Measurements from ENCODE around the gene POP5. TPM values are rescaled to one million over a fixed set of nuclear protein-coding genes. Genes with fewer than 3 reads are reported as not detected.

The POP5 gene
- total and polyA plus RNA-seq, 2 experiments from 2014 or later: 52.4 to 140 TPM

GRCh38 chr12:120534703-120535655, 46.2 kb downstream of the POP5 start:
- Histone ChIP-seq H3F3A (replicated peaks; ENCODE audit: low read depth) (peaks cover 2% of the 10 kb centered on the region; the same call in 1 of the 2 replicates), H3K4me2 (peak overlapping the region; percentile 85), H2AFZ (peak overlapping the region; percentile 76), H3K4me1 (ENCODE audit: insufficient read depth) (peaks cover 40% of the 10 kb centered on the region), H3K27me3 (ENCODE audit: insufficient read depth) (no peaks in the 10 kb centered on the region), H3K27ac (ENCODE audit: low read depth) (peak overlapping the region; percentile 60), H4K20me1 (replicated peaks; ENCODE audit: insufficient read depth) (peaks cover 40% of the 10 kb centered on the region), H3K79me2 (replicated peaks; ENCODE audit: insufficient read depth) (peaks cover 56% of the 10 kb centered on the region), H3K4me3 (peak overlapping the region; percentile 86), H3K36me3 (ENCODE audit: insufficient read depth) (no peaks in the 10 kb centered on the region), H3K9me2 (ENCODE audit: insufficient read depth) (no peaks in the 10 kb centered on the region)
- peak; percentile 87 for ATAC-seq
- peaks cover 19% of the 10 kb centered on the region; the same call in 2 of the 3 replicates for H3K36me3 Mint-ChIP-seq (ENCODE audit: low read depth)
- DNase-seq (ENCODE audit: low spot score): peak; percentile 67
- H3K27me3 Mint-ChIP-seq (ENCODE audit: insufficient read depth, low read depth, poor library complexity): peaks cover 5% of the 10 kb centered on the region
- peak overlapping the region; percentile 94 for H3K4me3 Mint-ChIP-seq
- H3K4me1 Mint-ChIP-seq: peaks cover 29% of the 10 kb centered on the region
- H3K27ac Mint-ChIP-seq: peak overlapping the region; percentile 89
- H3K9me3 Mint-ChIP-seq: no peaks in the 10 kb centered on the region
- TF ChIP-seq ZNF114 (CRISPR knock-in tag; IDR thresholded peaks at IDR 0.05) (no peak), JUNB (IDR thresholded peaks at IDR 0.05; ENCODE audit: unreplicated experiment) (no peak), ZNF331 (CRISPR knock-in tag; IDR thresholded peaks at IDR 0.05; ENCODE audit: low read depth) (no peak), POLR2AphosphoS5 (IDR thresholded peaks at IDR 0.05; ENCODE audit: low read depth) (no peak), REST (IDR thresholded peaks at IDR 0.05; ENCODE audit: unreplicated experiment) (no peak), STAT1 (IDR thresholded peaks at IDR 0.05; ENCODE audit: unreplicated experiment) (no peak), CTCF (conservative IDR thresholded peaks at IDR 0.05; ENCODE audit: low read depth in 2 of 2) (no peak), EZH2phosphoT487 (IDR thresholded peaks at IDR 0.05; ENCODE audit: unreplicated experiment) (no peak), NANOG (IDR thresholded peaks at IDR 0.05; ENCODE audit: borderline replicate concordance) (no peak), EZH2 (IDR thresholded peaks at IDR 0.05; ENCODE audit: low read depth, unreplicated experiment) (no peak), CREB1 (CRISPR knock-in tag; IDR thresholded peaks at IDR 0.05; ENCODE audit: low read depth) (no peak)
- TF ChIP-seq, protein P1, sequence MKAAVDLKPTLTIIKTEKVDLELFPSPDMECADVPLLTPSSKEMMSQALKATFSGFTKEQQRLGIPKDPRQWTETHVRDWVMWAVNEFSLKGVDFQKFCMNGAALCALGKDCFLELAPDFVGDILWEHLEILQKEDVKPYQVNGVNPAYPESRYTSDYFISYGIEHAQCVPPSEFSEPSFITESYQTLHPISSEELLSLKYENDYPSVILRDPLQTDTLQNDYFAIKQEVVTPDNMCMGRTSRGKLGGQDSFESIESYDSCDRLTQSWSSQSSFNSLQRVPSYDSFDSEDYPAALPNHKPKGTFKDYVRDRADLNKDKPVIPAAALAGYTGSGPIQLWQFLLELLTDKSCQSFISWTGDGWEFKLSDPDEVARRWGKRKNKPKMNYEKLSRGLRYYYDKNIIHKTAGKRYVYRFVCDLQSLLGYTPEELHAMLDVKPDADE (IDR thresholded peaks at IDR 0.05): no peak
- TF ChIP-seq, protein P2, sequence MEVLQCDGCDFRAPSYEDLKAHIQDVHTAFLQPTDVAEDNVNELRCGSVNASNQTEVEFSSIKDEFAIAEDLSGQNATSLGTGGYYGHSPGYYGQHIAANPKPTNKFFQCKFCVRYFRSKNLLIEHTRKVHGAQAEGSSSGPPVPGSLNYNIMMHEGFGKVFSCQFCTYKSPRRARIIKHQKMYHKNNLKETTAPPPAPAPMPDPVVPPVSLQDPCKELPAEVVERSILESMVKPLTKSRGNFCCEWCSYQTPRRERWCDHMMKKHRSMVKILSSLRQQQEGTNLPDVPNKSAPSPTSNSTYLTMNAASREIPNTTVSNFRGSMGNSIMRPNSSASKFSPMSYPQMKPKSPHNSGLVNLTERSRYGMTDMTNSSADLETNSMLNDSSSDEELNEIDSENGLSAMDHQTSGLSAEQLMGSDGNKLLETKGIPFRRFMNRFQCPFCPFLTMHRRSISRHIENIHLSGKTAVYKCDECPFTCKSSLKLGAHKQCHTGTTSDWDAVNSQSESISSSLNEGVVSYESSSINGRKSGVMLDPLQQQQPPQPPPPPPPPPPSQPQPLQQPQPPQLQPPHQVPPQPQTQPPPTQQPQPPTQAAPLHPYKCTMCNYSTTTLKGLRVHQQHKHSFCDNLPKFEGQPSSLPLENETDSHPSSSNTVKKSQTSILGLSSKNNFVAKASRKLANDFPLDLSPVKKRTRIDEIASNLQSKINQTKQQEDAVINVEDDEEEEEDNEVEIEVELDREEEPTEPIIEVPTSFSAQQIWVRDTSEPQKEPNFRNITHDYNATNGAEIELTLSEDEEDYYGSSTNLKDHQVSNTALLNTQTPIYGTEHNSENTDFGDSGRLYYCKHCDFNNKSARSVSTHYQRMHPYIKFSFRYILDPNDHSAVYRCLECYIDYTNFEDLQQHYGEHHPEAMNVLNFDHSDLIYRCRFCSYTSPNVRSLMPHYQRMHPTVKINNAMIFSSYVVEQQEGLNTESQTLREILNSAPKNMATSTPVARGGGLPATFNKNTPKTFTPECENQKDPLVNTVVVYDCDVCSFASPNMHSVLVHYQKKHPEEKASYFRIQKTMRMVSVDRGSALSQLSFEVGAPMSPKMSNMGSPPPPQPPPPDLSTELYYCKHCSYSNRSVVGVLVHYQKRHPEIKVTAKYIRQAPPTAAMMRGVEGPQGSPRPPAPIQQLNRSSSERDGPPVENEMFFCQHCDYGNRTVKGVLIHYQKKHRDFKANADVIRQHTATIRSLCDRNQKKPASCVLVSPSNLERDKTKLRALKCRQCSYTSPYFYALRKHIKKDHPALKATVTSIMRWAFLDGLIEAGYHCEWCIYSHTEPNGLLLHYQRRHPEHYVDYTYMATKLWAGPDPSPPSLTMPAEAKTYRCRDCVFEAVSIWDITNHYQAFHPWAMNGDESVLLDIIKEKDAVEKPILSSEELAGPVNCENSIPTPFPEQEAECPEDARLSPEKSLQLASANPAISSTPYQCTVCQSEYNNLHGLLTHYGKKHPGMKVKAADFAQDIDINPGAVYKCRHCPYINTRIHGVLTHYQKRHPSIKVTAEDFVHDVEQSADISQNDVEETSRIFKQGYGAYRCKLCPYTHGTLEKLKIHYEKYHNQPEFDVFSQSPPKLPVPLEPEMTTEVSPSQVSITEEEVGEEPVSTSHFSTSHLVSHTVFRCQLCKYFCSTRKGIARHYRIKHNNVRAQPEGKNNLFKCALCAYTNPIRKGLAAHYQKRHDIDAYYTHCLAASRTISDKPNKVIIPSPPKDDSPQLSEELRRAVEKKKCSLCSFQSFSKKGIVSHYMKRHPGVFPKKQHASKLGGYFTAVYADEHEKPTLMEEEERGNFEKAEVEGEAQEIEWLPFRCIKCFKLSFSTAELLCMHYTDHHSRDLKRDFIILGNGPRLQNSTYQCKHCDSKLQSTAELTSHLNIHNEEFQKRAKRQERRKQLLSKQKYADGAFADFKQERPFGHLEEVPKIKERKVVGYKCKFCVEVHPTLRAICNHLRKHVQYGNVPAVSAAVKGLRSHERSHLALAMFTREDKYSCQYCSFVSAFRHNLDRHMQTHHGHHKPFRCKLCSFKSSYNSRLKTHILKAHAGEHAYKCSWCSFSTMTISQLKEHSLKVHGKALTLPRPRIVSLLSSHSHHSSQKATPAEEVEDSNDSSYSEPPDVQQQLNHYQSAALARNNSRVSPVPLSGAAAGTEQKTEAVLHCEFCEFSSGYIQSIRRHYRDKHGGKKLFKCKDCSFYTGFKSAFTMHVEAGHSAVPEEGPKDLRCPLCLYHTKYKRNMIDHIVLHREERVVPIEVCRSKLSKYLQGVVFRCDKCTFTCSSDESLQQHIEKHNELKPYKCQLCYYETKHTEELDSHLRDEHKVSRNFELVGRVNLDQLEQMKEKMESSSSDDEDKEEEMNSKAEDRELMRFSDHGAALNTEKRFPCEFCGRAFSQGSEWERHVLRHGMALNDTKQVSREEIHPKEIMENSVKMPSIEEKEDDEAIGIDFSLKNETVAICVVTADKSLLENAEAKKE (CRISPR knock-in tag; IDR thresholded peaks at IDR 0.05): no peak
